HEK293 (cell line): ENCODE data around the gene MFGE8.

Experiments
- CTCF ChIA-PET: fragments of 350-600 bp; formaldehyde crosslinking; extraction: SDS; loops from one replicate; lab custom pipeline; 2021; ENCODE audit warnings: antibody characterized with exemption; lab: Yijun Ruan, JAX
- POLR2A ChIA-PET: fragments of 300-600 bp; formaldehyde crosslinking; extraction: SDS; loops from one replicate; lab custom pipeline; 2020; ENCODE audit warnings: antibody characterized with exemption, inconsistent platforms; lab: Yijun Ruan, JAX
- H3K27ac ChIP-seq: fragments of 200-500 bp; sonication (Bioruptor generic); 2 replicates; pipeline ENCODE4 v1.5.1; 2014; ENCODE audit warnings: low read depth, low read length, control low read depth, inconsistent platforms; ENCODE audit errors: extremely low read depth
- H3K36me3 ChIP-seq, 2 experiments: fragments of 200-500 bp in 1 of 2; sonication (Bioruptor generic) in 1 of 2; 1 replicate in 1 of 2; 2 replicates in 1 of 2; pipeline ENCODE4 v1.5.1; 2014 to 2017; ENCODE audit warnings: inconsistent platforms in 2 of 2, low read length in 2 of 2; ENCODE audit not compliant: control insufficient read depth in 2 of 2, insufficient read depth in 1 of 2
- H3K4me1 ChIP-seq: fragments of 200-500 bp; sonication (Bioruptor generic); 2 replicates; pipeline ENCODE4 v1.5.1; 2014; ENCODE audit warnings: mild to moderate bottlenecking, low read length, inconsistent platforms; ENCODE audit not compliant: control insufficient read depth, insufficient read depth
- H3K4me3 ChIP-seq: 2 replicates; pipeline ENCODE4 v1.5.1; 2011; ENCODE audit warnings: low read depth, mild to moderate bottlenecking, control low read depth, low read length, moderate library complexity
- H3K9me3 ChIP-seq: fragments of 200-500 bp; sonication (Bioruptor generic); 2 replicates; pipeline ENCODE4 v1.5.1; 2014; ENCODE audit warnings: low read depth, low read length, inconsistent platforms; ENCODE audit not compliant: control insufficient read depth, insufficient read depth
- BCL11A ChIP-seq: fragments of 450-650 bp; formaldehyde crosslinking; IDR thresholded peaks from 2 replicates; pipeline ENCODE4 v1.5.1; 2016; ENCODE audit warnings: low read depth, missing biosample characterization, missing genetic modification characterization
- HOXA7 ChIP-seq: sonication (generic); formaldehyde crosslinking; IDR thresholded peaks from 2 replicates; pipeline ENCODE4 v1.8.1; 2022; ENCODE audit warnings: missing genetic modification reagents, borderline replicate concordance
- MZF1 ChIP-seq: fragments of 450-650 bp; formaldehyde crosslinking; IDR thresholded peaks from 2 replicates; pipeline ENCODE4 v1.5.1; 2017; ENCODE audit warnings: missing biosample characterization, missing genetic modification characterization, borderline replicate concordance
- SP7 ChIP-seq: fragments of 450-650 bp; formaldehyde crosslinking; IDR thresholded peaks from 2 replicates; pipeline ENCODE4 v1.5.1; 2016; ENCODE audit warnings: missing biosample characterization, missing genetic modification characterization
- TCF7L2 ChIP-seq: IDR thresholded peaks from 2 replicates; pipeline ENCODE4 v1.6.1; 2011; ENCODE audit warnings: low read depth, mild to moderate bottlenecking, inconsistent platforms, low read length, moderate library complexity, borderline replicate concordance
- YY1 ChIP-seq: fragments of 450-650 bp; formaldehyde crosslinking; IDR thresholded peaks from 2 replicates; pipeline ENCODE4 v1.5.1; 2018; ENCODE audit warnings: missing biosample characterization, missing genetic modification characterization
- ZBTB21 ChIP-seq: fragments of 450-650 bp; formaldehyde crosslinking; IDR thresholded peaks from 2 replicates; pipeline ENCODE4 v1.5.1; 2017; ENCODE audit warnings: missing biosample characterization, missing genetic modification characterization
- ZBTB48 ChIP-seq: fragments of 450-650 bp; formaldehyde crosslinking; IDR thresholded peaks from 2 replicates; pipeline ENCODE4 v1.5.1; 2016; ENCODE audit warnings: missing biosample characterization, missing genetic modification characterization
- ZNF132 ChIP-seq: fragments of 450-650 bp; formaldehyde crosslinking; IDR thresholded peaks from 2 replicates; pipeline ENCODE4 v1.5.1; 2017; ENCODE audit warnings: missing biosample characterization, missing genetic modification characterization, borderline replicate concordance
- ZNF175 ChIP-seq: fragments of 450-650 bp; formaldehyde crosslinking; IDR thresholded peaks from 2 replicates; pipeline ENCODE4 v1.5.1; 2016; ENCODE audit warnings: missing biosample characterization, missing genetic modification characterization
- ZNF223 ChIP-seq: fragments of 450-650 bp; formaldehyde crosslinking; IDR thresholded peaks from 2 replicates; pipeline ENCODE4 v1.5.1; 2016; ENCODE audit warnings: missing biosample characterization, missing genetic modification characterization
- ZNF24 ChIP-seq: fragments of 450-650 bp; formaldehyde crosslinking; IDR thresholded peaks from 2 replicates; pipeline ENCODE4 v1.5.1; 2016; ENCODE audit warnings: missing biosample characterization, missing genetic modification characterization
- ZNF354C ChIP-seq: fragments of 450-650 bp; formaldehyde crosslinking; IDR thresholded peaks from 2 replicates; pipeline ENCODE4 v1.5.1; 2016; ENCODE audit warnings: missing biosample characterization, missing genetic modification characterization, low read depth, borderline replicate concordance
- ZNF473 ChIP-seq: fragments of 450-650 bp; formaldehyde crosslinking; IDR thresholded peaks from 2 replicates; pipeline ENCODE4 v1.5.1; 2017; ENCODE audit warnings: missing biosample characterization, missing genetic modification characterization
- ZNF48 ChIP-seq: fragments of 450-650 bp; formaldehyde crosslinking; IDR thresholded peaks from 2 replicates; pipeline ENCODE4 v1.5.1; 2016; ENCODE audit warnings: missing biosample characterization, missing genetic modification characterization
- ZNF548 ChIP-seq: fragments of 450-650 bp; formaldehyde crosslinking; IDR thresholded peaks from 2 replicates; pipeline ENCODE4 v1.5.1; 2016; ENCODE audit warnings: missing biosample characterization, missing genetic modification characterization
- ZNF585B ChIP-seq: fragments of 450-650 bp; formaldehyde crosslinking; IDR thresholded peaks from 2 replicates; pipeline ENCODE4 v1.5.1; 2016; ENCODE audit warnings: missing biosample characterization, missing genetic modification characterization
- ZNF707 ChIP-seq: fragments of 450-650 bp; formaldehyde crosslinking; IDR thresholded peaks from 2 replicates; pipeline ENCODE4 v1.5.1; 2016; ENCODE audit warnings: missing biosample characterization, missing genetic modification characterization
- ZSCAN23 ChIP-seq: fragments of 450-650 bp; formaldehyde crosslinking; IDR thresholded peaks from 2 replicates; pipeline ENCODE4 v1.5.1; 2016; ENCODE audit warnings: missing biosample characterization, missing genetic modification characterization
- TF ChIP-seq, protein P1 (sequence below): fragments of 450-650 bp; formaldehyde crosslinking; conservative IDR thresholded peaks from 2 replicates; pipeline ENCODE4 v1.5.1; 2016; ENCODE audit warnings: low read depth, missing biosample characterization, missing genetic modification characterization
- TF ChIP-seq, protein P2 (sequence below): fragments of 450-650 bp; formaldehyde crosslinking; IDR thresholded peaks from 2 replicates; pipeline ENCODE4 v1.5.1; 2016; ENCODE audit warnings: missing biosample characterization, missing genetic modification characterization
- TF ChIP-seq, protein P3 (sequence below): fragments of 450-650 bp; formaldehyde crosslinking; IDR thresholded peaks from 2 replicates; pipeline ENCODE4 v1.5.1; 2017; ENCODE audit warnings: missing biosample characterization, missing genetic modification characterization
- TF ChIP-seq, protein P4 (sequence below): fragments of 450-650 bp; formaldehyde crosslinking; IDR thresholded peaks from 2 replicates; pipeline ENCODE4 v1.5.1; 2016; ENCODE audit warnings: missing biosample characterization, missing genetic modification characterization
- TF ChIP-seq, protein P5 (sequence below): fragments of 450-650 bp; formaldehyde crosslinking; IDR thresholded peaks from 2 replicates; pipeline ENCODE4 v1.5.1; 2016; ENCODE audit warnings: missing biosample characterization, missing genetic modification characterization

Gene MFGE8

DNA sequence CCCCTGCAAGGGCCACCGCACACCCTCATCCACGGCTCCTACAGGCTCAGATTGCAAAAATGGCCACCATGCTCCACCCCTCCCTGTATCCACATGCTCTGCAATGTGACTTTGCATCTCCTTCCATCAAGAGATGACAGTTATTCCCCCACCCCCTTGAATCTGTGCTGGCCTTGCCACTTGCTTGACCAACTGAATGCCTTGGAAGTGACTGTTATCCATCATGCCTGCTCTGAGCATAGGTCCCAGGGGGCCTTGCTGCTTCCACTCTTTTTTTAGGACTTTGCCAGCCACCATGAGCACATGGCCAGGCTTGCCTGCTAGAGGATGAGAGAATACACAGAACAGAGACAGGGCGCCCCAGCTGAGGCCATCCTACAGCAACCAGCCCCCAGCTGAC, 31.4 kb downstream of the MFGE8 start:
- no peak overlapping the region for H3K27ac ChIP-seq
- TF ChIP-seq ZNF48 (tag by site-specific recombination): no peak
- no peak for TF ChIP-seq ZNF585B (tag by site-specific recombination)
- TF ChIP-seq ZNF548 (tag by site-specific recombination): no peak
- TF ChIP-seq HOXA7: no peak
- no peak for TF ChIP-seq ZNF707
- TF ChIP-seq ZNF132 (tag by site-specific recombination): no peak
- no peak for TF ChIP-seq ZBTB48 (tag by site-specific recombination)
- TF ChIP-seq ZNF223 (tag by site-specific recombination): no peak
- TF ChIP-seq, protein P1, sequence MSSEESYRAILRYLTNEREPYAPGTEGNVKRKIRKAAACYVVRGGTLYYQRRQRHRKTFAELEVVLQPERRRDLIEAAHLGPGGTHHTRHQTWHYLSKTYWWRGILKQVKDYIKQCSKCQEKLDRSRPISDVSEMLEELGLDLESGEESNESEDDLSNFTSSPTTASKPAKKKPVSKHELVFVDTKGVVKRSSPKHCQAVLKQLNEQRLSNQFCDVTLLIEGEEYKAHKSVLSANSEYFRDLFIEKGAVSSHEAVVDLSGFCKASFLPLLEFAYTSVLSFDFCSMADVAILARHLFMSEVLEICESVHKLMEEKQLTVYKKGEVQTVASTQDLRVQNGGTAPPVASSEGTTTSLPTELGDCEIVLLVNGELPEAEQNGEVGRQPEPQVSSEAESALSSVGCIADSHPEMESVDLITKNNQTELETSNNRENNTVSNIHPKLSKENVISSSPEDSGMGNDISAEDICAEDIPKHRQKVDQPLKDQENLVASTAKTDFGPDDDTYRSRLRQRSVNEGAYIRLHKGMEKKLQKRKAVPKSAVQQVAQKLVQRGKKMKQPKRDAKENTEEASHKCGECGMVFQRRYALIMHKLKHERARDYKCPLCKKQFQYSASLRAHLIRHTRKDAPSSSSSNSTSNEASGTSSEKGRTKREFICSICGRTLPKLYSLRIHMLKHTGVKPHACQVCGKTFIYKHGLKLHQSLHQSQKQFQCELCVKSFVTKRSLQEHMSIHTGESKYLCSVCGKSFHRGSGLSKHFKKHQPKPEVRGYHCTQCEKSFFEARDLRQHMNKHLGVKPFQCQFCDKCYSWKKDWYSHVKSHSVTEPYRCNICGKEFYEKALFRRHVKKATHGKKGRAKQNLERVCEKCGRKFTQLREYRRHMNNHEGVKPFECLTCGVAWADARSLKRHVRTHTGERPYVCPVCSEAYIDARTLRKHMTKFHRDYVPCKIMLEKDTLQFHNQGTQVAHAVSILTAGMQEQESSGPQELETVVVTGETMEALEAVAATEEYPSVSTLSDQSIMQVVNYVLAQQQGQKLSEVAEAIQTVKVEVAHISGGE (tag by site-specific recombination): no peak
- TF ChIP-seq, protein P2, sequence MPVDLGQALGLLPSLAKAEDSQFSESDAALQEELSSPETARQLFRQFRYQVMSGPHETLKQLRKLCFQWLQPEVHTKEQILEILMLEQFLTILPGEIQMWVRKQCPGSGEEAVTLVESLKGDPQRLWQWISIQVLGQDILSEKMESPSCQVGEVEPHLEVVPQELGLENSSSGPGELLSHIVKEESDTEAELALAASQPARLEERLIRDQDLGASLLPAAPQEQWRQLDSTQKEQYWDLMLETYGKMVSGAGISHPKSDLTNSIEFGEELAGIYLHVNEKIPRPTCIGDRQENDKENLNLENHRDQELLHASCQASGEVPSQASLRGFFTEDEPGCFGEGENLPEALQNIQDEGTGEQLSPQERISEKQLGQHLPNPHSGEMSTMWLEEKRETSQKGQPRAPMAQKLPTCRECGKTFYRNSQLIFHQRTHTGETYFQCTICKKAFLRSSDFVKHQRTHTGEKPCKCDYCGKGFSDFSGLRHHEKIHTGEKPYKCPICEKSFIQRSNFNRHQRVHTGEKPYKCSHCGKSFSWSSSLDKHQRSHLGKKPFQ (tag by site-specific recombination): no peak
- TF ChIP-seq ZNF175: no peak
- no peak for TF ChIP-seq ZBTB21
- TF ChIP-seq ZNF24 (tag by site-specific recombination): no peak
- TF ChIP-seq YY1 (tag by site-specific recombination): no peak
- TF ChIP-seq, protein P3, sequence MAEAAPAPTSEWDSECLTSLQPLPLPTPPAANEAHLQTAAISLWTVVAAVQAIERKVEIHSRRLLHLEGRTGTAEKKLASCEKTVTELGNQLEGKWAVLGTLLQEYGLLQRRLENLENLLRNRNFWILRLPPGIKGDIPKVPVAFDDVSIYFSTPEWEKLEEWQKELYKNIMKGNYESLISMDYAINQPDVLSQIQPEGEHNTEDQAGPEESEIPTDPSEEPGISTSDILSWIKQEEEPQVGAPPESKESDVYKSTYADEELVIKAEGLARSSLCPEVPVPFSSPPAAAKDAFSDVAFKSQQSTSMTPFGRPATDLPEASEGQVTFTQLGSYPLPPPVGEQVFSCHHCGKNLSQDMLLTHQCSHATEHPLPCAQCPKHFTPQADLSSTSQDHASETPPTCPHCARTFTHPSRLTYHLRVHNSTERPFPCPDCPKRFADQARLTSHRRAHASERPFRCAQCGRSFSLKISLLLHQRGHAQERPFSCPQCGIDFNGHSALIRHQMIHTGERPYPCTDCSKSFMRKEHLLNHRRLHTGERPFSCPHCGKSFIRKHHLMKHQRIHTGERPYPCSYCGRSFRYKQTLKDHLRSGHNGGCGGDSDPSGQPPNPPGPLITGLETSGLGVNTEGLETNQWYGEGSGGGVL (tag by site-specific recombination): no peak
- no peak for TF ChIP-seq TCF7L2
- no peak for TF ChIP-seq ZNF473
- no peaks in the 10 kb centered on the region for H3K4me1 ChIP-seq
- H3K9me3 ChIP-seq: no peaks in the 10 kb centered on the region
- ChIA-PET POLR2A (no interaction called here), CTCF (interaction anchor here (0.6 to 4.9 kb wide), 7 partner anchors 11 to 858 kb away, joined by 3 to 38 read pairs (median 4); no protein-coding TSS in a partner anchor)
- H3K4me3 ChIP-seq: no peak overlapping the region
- H3K36me3 ChIP-seq: peaks cover 0 to 15% of the 10 kb centered on the region in 2 experiments; a peak in 2 of 3 replicates

DNA sequence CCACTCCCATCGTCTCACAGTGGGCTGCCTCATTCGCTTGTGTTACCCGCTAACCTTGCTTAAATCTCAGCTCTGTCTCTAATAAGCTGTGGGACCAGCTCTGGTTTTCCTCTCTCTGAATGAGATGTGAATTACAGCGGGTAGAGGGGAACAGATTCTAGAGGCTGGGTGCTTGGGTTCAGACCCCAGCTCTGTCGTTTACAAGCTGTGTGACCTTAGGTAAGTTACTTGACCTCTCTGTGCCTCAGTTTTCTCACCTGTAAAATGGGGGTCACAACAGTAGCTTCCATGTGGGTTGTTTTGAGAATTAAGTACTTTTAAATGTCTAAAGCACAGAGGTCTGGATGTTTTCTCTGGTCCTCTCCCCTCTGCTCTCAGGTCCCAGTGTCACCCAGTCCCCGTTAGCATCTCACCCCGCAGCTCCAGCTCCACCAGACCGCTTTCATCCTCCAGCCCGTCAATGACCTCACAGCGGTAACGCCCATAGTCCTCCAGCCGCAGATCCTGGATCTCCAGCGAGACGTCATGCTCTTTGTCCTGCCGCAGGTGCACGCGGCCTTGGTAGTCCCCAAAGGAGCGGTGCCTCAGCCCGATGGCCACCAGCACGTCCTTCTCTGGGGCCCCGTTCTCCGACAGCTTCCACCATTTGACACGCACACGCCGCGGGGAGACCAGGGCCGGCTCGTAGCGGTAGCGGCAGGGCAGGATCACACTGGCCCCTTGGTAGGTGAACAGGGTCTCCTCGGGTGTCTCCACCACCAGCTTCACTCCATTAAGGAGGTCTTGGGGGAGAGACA, 32.0 kb downstream of the MFGE8 start:
- Histone ChIP-seq H3K9me3 (no peaks in the 10 kb centered on the region), H3K27ac (no peak overlapping the region), H3K4me1 (no peaks in the 10 kb centered on the region), H3K4me3 (no peak overlapping the region), H3K36me3 (peaks cover 0 to 15% of the 10 kb centered on the region in 2 experiments; a peak in 2 of 3 replicates)
- CTCF ChIA-PET: interaction anchor here (0.6 to 4.9 kb wide), 12 partner anchors 11 to 296 kb away, joined by 3 to 38 read pairs (median 4); no protein-coding TSS in a partner anchor
- TF ChIP-seq ZSCAN23 (tag by site-specific recombination) (no peak), MZF1 (tag by site-specific recombination) (no peak), ZNF354C (tag by site-specific recombination) (no peak), SP7 (tag by site-specific recombination) (no peak), BCL11A (tag by site-specific recombination) (no peak)
- TF ChIP-seq, protein P4, sequence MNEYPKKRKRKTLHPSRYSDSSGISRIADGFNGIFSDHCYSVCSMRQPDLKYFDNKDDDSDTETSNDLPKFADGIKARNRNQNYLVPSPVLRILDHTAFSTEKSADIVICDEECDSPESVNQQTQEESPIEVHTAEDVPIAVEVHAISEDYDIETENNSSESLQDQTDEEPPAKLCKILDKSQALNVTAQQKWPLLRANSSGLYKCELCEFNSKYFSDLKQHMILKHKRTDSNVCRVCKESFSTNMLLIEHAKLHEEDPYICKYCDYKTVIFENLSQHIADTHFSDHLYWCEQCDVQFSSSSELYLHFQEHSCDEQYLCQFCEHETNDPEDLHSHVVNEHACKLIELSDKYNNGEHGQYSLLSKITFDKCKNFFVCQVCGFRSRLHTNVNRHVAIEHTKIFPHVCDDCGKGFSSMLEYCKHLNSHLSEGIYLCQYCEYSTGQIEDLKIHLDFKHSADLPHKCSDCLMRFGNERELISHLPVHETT (tag by site-specific recombination): no peak
- TF ChIP-seq, protein P5, sequence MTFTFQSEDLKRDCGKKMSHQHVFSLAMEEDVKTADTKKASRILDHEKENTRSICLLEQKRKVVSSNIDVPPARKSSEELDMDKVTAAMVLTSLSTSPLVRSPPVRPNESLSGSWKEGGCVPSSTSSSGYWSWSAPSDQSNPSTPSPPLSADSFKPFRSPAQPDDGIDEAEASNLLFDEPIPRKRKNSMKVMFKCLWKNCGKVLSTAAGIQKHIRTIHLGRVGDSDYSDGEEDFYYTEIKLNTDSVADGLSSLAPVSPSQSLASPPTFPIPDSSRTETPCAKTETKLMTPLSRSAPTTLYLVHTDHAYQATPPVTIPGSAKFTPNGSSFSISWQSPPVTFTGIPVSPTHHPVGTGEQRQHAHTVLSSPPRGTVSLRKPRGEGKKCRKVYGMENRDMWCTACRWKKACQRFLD: no peak
- TF ChIP-seq, all 188 proteins: peak for 0
- POLR2A ChIA-PET: interaction anchor here (0.8 kb wide), 1 partner anchor 14 kb away, joined by 3 read pairs; the partner anchor contains the start of gene HAPLN3
